Measurements from ENCODE around the gene PLCE1. TPM values are rescaled to one million over a fixed set of nuclear protein-coding genes. Genes with fewer than 3 reads are reported as not detected.

Gene PLCE1
- total RNA-seq, 1 donor from 2014 or later, result 0.49 TPM

Other genes with a start within 250 kb of the PLCE1 start
- 0.26 TPM for gene LGI1, start 236.0 kb upstream of the PLCE1 start, total RNA-seq (ENCODE audit: unreplicated experiment)
- gene SLC35G1, start 100.0 kb upstream of the PLCE1 start, total RNA-seq (ENCODE audit: unreplicated experiment), result 5.0 TPM

All from endothelial cell (in vitro differentiated cells).